CD8-positive, alpha-beta memory T cell (primary cell): ENCODE measurements around the gene FAM89B. TPM values are rescaled to one million over a fixed set of nuclear protein-coding genes. Genes with fewer than 3 reads are reported as not detected.

ENCODE experiments used
- CTCF ChIA-PET: fragments of 350-600 bp; sonication (Branson Sonifier 250); formaldehyde crosslinking; loops from one replicate; lab custom pipeline; 2021; ENCODE audit warnings: antibody characterized with exemption; lab: Charles Lee
- POLR2A ChIA-PET: fragments of 350-600 bp; sonication (Branson Sonifier 250); formaldehyde crosslinking; loops from one replicate; lab custom pipeline; 2021; ENCODE audit warnings: antibody characterized with exemption; lab: Charles Lee
- DNase-seq, 5 donors: peaks; one replicate each; pipeline versions ENCODE4 v3.0.0 to v3.0.0-alpha.2; 2020 to 2022; ENCODE audit warnings: mixed read lengths in 1 of 5
- H3K27ac ChIP-seq: one replicate; pipeline ENCODE4 v1.7.0; 2013; ENCODE audit warnings: low read depth, mild to moderate bottlenecking, low read length, moderate library complexity
- H3K27me3 ChIP-seq: 2 replicates; pipeline ENCODE4 v1.7.0; 2013; ENCODE audit warnings: low read length, mild to moderate bottlenecking; ENCODE audit not compliant: insufficient read depth, poor library complexity, severe bottlenecking
- H3K36me3 ChIP-seq: 2 replicates; pipeline ENCODE4 v1.7.0; 2013; ENCODE audit warnings: mild to moderate bottlenecking, low read length, moderate library complexity; ENCODE audit not compliant: insufficient read depth
- H3K4me1 ChIP-seq: 2 replicates; pipeline ENCODE4 v1.7.0; 2013; ENCODE audit warnings: mild to moderate bottlenecking, low read length, moderate library complexity; ENCODE audit not compliant: insufficient read depth
- H3K4me3 ChIP-seq: 2 replicates; pipeline ENCODE4 v1.7.0; 2013; ENCODE audit warnings: mild to moderate bottlenecking, low read length
- H3K9me3 ChIP-seq: 2 replicates; pipeline ENCODE4 v1.7.0; 2013; ENCODE audit warnings: mild to moderate bottlenecking, low read length
- H3K27ac Mint-ChIP-seq, 8 donors: one replicate each; pipeline ENCODE4 v1.8.0; 2020 to 2021; ENCODE audit warnings: mixed read lengths in 8 of 8, mild to moderate bottlenecking in 6 of 8, inconsistent platforms in 3 of 8, moderate library complexity in 3 of 8
- H3K27me3 Mint-ChIP-seq, 2 donors: one replicate each; pipeline ENCODE4 v1.8.0; 2020 to 2021; ENCODE audit warnings: mixed read lengths in 2 of 2, mild to moderate bottlenecking in 1 of 2, moderate library complexity in 1 of 2
- H3K36me3 Mint-ChIP-seq, 3 donors: one replicate each; pipeline ENCODE4 v1.8.0; 2020 to 2021; ENCODE audit warnings: mixed read lengths in 3 of 3, inconsistent platforms in 1 of 3, mild to moderate bottlenecking in 1 of 3
- H3K4me1 Mint-ChIP-seq, 3 donors: one replicate each; pipeline ENCODE4 v1.8.0; 2020 to 2021; ENCODE audit warnings: mixed read lengths in 3 of 3, inconsistent platforms in 1 of 3, mild to moderate bottlenecking in 1 of 3
- H3K4me3 Mint-ChIP-seq, 7 donors: one replicate each; pipeline ENCODE4 v1.8.0; 2020 to 2021; ENCODE audit warnings: mixed read lengths in 7 of 7, mild to moderate bottlenecking in 6 of 7, moderate library complexity in 4 of 7, inconsistent platforms in 2 of 7
- H3K9me3 Mint-ChIP-seq, 5 donors: one replicate each; pipeline ENCODE4 v1.8.0; 2020 to 2022; ENCODE audit warnings: mixed read lengths in 5 of 5, mild to moderate bottlenecking in 3 of 5, moderate library complexity in 2 of 5, inconsistent platforms in 1 of 5
- polyA plus RNA-seq: library from polyadenylated mRNA; unstranded; fragments of 300-500 nt; fragmentation: Illumina TruSeq; gene quantifications from one replicate; pipeline ENCODE4 v1.2.3, GENCODE V29; 2021
- total RNA-seq, 2 experiments: library from RNA; stranded (reverse); gene quantifications; one replicate each; pipeline ENCODE4 v1.2.3, GENCODE V29; 2021

Gene FAM89B
- total and polyA plus RNA-seq, 3 experiments from 2014 or later: 30.8 to 138 (median 34.1) TPM

GRCh38 chr11:65599216-65599954 is 27.0 kb downstream of the FAM89B start:
- Histone ChIP-seq H3K9me3 (no peaks in the 10 kb centered on the region), H3K4me1 (peaks cover 15% of the 10 kb centered on the region), H3K27ac (no peak overlapping the region), H3K27me3 (no peaks in the 10 kb centered on the region), H3K4me3 (no peak overlapping the region), H3K36me3 (peaks cover 14% of the 10 kb centered on the region)
- no peaks in the 10 kb centered on the region for H3K27me3 Mint-ChIP-seq
- H3K4me1 Mint-ChIP-seq: peaks cover 8 to 11% (median 10%) of the 10 kb centered on the region in 3 donors
- H3K27ac Mint-ChIP-seq: no peak overlapping the region
- CTCF ChIA-PET: interaction anchor here (1.2 to 2.5 kb wide), 2 partner anchors 11 to 59 kb away, joined by 3 to 6 read pairs; no protein-coding TSS in a partner anchor
- H3K4me3 Mint-ChIP-seq: no peak overlapping the region
- DNase-seq: no peak
- POLR2A ChIA-PET: no interaction called here
- H3K36me3 Mint-ChIP-seq: peaks cover 0 to 48% (median 2%) of the 10 kb centered on the region in 3 donors
- no peaks in the 10 kb centered on the region for H3K9me3 Mint-ChIP-seq

- Mint-ChIP-seq H3K36me3 (peaks cover 0 to 52% (median 2%) of the 10 kb centered on the region in 3 donors), H3K4me3 (no peak overlapping the region), H3K27ac (no peak overlapping the region), H3K4me1 (peaks cover 7 to 9% (median 8%) of the 10 kb centered on the region in 3 donors), H3K27me3 (no peaks in the 10 kb centered on the region), H3K9me3 (no peaks in the 10 kb centered on the region)
- ChIA-PET POLR2A (no interaction called here), CTCF (interaction anchor here (1.2 kb wide), 1 partner anchor 12 kb away, joined by 3 read pairs; no protein-coding TSS in a partner anchor)
- H3K36me3 ChIP-seq: peaks cover 16% of the 10 kb centered on the region
- no peaks in the 10 kb centered on the region for H3K9me3 ChIP-seq
- H3K4me1 ChIP-seq: peaks cover 13% of the 10 kb centered on the region
- no peak overlapping the region for H3K27ac ChIP-seq
- no peaks in the 10 kb centered on the region for H3K27me3 ChIP-seq
- H3K4me3 ChIP-seq: no peak overlapping the region
- no peak for DNase-seq
Observed at GRCh38 chr11:65599955-65600246, 27.6 kb downstream of the FAM89B start.

- Histone ChIP-seq H3K36me3 (peaks cover 14% of the 10 kb centered on the region), H3K27me3 (no peaks in the 10 kb centered on the region), H3K4me1 (no peaks in the 10 kb centered on the region), H3K27ac (no peak overlapping the region), H3K9me3 (no peaks in the 10 kb centered on the region), H3K4me3 (no peak overlapping the region)
- H3K27ac Mint-ChIP-seq: peak overlapping the region in 1 of 8 donors; percentile 32
- no peak overlapping the region for H3K4me3 Mint-ChIP-seq
- peaks cover 0 to 71% (median 0%) of the 10 kb centered on the region in 3 donors for H3K36me3 Mint-ChIP-seq
- H3K27me3 Mint-ChIP-seq: no peaks in the 10 kb centered on the region
- H3K4me1 Mint-ChIP-seq: peaks cover 4 to 6% (median 6%) of the 10 kb centered on the region in 3 donors
- POLR2A ChIA-PET: no interaction called here
- DNase-seq: no peak
- CTCF ChIA-PET: interaction anchor here (3.4 kb wide), 1 partner anchor 11 kb away, joined by 16 read pairs; no protein-coding TSS in a partner anchor
- H3K9me3 Mint-ChIP-seq: no peaks in the 10 kb centered on the region
Observed at GRCh38 chr11:65604258-65604657, 31.9 kb downstream of the FAM89B start.

- CTCF ChIA-PET: interaction anchor here (2.0 kb wide), 1 partner anchor 13 kb away, joined by 8 read pairs; no protein-coding TSS in a partner anchor
- Mint-ChIP-seq H3K36me3 (peaks cover 0 to 83% (median 0%) of the 10 kb centered on the region in 3 donors), H3K9me3 (no peaks in the 10 kb centered on the region), H3K4me3 (no peak overlapping the region), H3K27ac (peak overlapping the region in 1 of 8 donors; percentile 33), H3K4me1 (peaks cover 19 to 34% (median 27%) of the 10 kb centered on the region in 3 donors), H3K27me3 (no peaks in the 10 kb centered on the region)
- Histone ChIP-seq H3K4me3 (no peak overlapping the region), H3K27ac (no peak overlapping the region), H3K9me3 (no peaks in the 10 kb centered on the region), H3K4me1 (peaks cover 22% of the 10 kb centered on the region), H3K27me3 (no peaks in the 10 kb centered on the region), H3K36me3 (peaks cover 14% of the 10 kb centered on the region)
- POLR2A ChIA-PET: no interaction called here
- DNase-seq: no peak
Observed at GRCh38 chr11:65606876-65607613, 34.7 kb downstream of the FAM89B start.

- H3K27me3 ChIP-seq: no peaks in the 10 kb centered on the region
- Mint-ChIP-seq H3K27ac (peak overlapping the region in 2 of 8 donors; percentile 51 to 56), H3K4me1 (peaks cover 27 to 42% (median 35%) of the 10 kb centered on the region in 3 donors), H3K4me3 (peak overlapping the region in 1 of 7 donors; percentile 76), H3K27me3 (no peaks in the 10 kb centered on the region), H3K9me3 (no peaks in the 10 kb centered on the region), H3K36me3 (peaks cover 0 to 84% (median 0%) of the 10 kb centered on the region in 3 donors)
- POLR2A ChIA-PET: no interaction called here
- H3K9me3 ChIP-seq: no peaks in the 10 kb centered on the region
- CTCF ChIA-PET: interaction anchor here (2.0 kb wide), 1 partner anchor 14 kb away, joined by 8 read pairs; no protein-coding TSS in a partner anchor
- H3K4me3 ChIP-seq: no peak overlapping the region
- DNase-seq: no peak
- no peak overlapping the region for H3K27ac ChIP-seq
- H3K36me3 ChIP-seq: peaks cover 14% of the 10 kb centered on the region
- peaks cover 30% of the 10 kb centered on the region for H3K4me1 ChIP-seq
Observed at GRCh38 chr11:65607614-65608426, 35.5 kb downstream of the FAM89B start.

- peak overlapping the region in 3 of 7 donors; percentile 29 to 47 (median 44) for H3K4me3 Mint-ChIP-seq
Observed at GRCh38 chr11:65609229-65609628, 36.9 kb downstream of the FAM89B start.

GRCh38 chr11:65609665-65610064 is 37.3 kb downstream of the FAM89B start:
- H3K4me3 ChIP-seq: no peak overlapping the region
- no peak overlapping the region for H3K27ac ChIP-seq
- ChIA-PET POLR2A (no interaction called here), CTCF (interaction anchor here (1.1 to 2.2 kb wide), 3 partner anchors 22 to 69 kb away, joined by 3 to 6 read pairs (median 4); no protein-coding TSS in a partner anchor)
- peaks cover 14% of the 10 kb centered on the region for H3K36me3 ChIP-seq
- Mint-ChIP-seq H3K27ac (peak overlapping the region; percentile 19 to 93 (median 72)), H3K36me3 (peaks cover 0 to 72% (median 0%) of the 10 kb centered on the region in 3 donors), H3K4me1 (peaks cover 34 to 56% (median 39%) of the 10 kb centered on the region in 3 donors), H3K9me3 (no peaks in the 10 kb centered on the region), H3K4me3 (peak overlapping the region in 3 of 7 donors; percentile 4 to 47 (median 35)), H3K27me3 (no peaks in the 10 kb centered on the region)
- H3K4me1 ChIP-seq: peaks cover 35% of the 10 kb centered on the region
- no peak for DNase-seq
- no peaks in the 10 kb centered on the region for H3K9me3 ChIP-seq
- no peaks in the 10 kb centered on the region for H3K27me3 ChIP-seq

More at GRCh38 chr11:65609229-65609628, 36.9 kb downstream of the FAM89B start:
- ChIA-PET POLR2A (no interaction called here), CTCF (interaction anchor here (1.1 to 1.5 kb wide), 2 partner anchors 21 to 69 kb away, joined by 3 to 4 read pairs; no protein-coding TSS in a partner anchor)
- Mint-ChIP-seq H3K27ac (peak overlapping the region in 6 of 8 donors; percentile 47 to 82 (median 66)), H3K36me3 (peaks cover 0 to 73% (median 0%) of the 10 kb centered on the region in 3 donors), H3K27me3 (no peaks in the 10 kb centered on the region), H3K4me1 (peaks cover 34 to 54% (median 39%) of the 10 kb centered on the region in 3 donors), H3K9me3 (no peaks in the 10 kb centered on the region)
- Histone ChIP-seq H3K4me1 (peaks cover 35% of the 10 kb centered on the region), H3K36me3 (peaks cover 14% of the 10 kb centered on the region), H3K9me3 (no peaks in the 10 kb centered on the region), H3K27ac (no peak overlapping the region), H3K4me3 (no peak overlapping the region), H3K27me3 (no peaks in the 10 kb centered on the region)
- DNase-seq: no peak
